ENCODE measurements around the gene VAC14. TPM values are rescaled to one million over a fixed set of nuclear protein-coding genes. Genes with fewer than 3 reads are reported as not detected.

Gene VAC14
- total and polyA plus RNA-seq, 8 donors, result 14.9 to 90.6 (median 39.3) TPM

DNA sequence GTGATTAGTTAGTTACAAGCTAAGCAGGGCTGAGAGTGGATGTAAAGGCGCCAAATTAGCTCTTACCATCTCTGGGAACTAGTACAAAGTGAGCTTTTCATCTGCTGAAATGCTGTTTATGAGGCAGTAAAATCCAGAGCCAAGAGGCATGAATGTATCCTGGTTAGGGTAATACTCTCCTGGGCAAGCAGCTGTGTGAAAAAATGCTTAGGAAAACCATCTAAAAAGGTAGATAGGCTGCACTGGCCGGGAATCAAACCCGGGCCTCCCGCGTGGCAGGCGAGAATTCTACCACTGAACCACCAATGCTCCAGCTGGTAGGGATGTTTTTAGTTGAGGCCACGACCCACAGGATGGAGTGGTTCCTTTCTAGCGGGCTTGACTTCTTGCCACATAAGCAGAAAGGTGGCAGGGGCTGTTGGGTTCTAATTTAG, 23.0 kb downstream of the VAC14 start:
- Histone ChIP-seq H3K4me3 (no peak overlapping the region), H3K4me1 (no peaks in the 10 kb centered on the region), H3K27me3 (no peaks in the 10 kb centered on the region), H3K9me3 (peaks cover 0 to 7% (median 0%) of the 10 kb centered on the region in 4 donors), H3K36me3 (peaks cover 32 to 97% (median 84%) of the 10 kb centered on the region in 4 donors), H3K27ac (no peak overlapping the region)
- intact Hi-C loops (cut with DNase I; ENCODE audit: low total_unique reads), result no loop called here
- TF ChIP-seq, protein P1, sequence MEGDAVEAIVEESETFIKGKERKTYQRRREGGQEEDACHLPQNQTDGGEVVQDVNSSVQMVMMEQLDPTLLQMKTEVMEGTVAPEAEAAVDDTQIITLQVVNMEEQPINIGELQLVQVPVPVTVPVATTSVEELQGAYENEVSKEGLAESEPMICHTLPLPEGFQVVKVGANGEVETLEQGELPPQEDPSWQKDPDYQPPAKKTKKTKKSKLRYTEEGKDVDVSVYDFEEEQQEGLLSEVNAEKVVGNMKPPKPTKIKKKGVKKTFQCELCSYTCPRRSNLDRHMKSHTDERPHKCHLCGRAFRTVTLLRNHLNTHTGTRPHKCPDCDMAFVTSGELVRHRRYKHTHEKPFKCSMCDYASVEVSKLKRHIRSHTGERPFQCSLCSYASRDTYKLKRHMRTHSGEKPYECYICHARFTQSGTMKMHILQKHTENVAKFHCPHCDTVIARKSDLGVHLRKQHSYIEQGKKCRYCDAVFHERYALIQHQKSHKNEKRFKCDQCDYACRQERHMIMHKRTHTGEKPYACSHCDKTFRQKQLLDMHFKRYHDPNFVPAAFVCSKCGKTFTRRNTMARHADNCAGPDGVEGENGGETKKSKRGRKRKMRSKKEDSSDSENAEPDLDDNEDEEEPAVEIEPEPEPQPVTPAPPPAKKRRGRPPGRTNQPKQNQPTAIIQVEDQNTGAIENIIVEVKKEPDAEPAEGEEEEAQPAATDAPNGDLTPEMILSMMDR (IDR thresholded peaks at IDR 0.05), result no peak
- TF ChIP-seq EP300 (IDR thresholded peaks at IDR 0.05) (no peak), POLR2A (IDR thresholded peaks at IDR 0.05) (no peak)
- WGBS, 5 donors, result 73 to 93% (median 90%) methylated on average over 8 of the region's 8 CpGs
- DNase-seq, result no peak

DNA sequence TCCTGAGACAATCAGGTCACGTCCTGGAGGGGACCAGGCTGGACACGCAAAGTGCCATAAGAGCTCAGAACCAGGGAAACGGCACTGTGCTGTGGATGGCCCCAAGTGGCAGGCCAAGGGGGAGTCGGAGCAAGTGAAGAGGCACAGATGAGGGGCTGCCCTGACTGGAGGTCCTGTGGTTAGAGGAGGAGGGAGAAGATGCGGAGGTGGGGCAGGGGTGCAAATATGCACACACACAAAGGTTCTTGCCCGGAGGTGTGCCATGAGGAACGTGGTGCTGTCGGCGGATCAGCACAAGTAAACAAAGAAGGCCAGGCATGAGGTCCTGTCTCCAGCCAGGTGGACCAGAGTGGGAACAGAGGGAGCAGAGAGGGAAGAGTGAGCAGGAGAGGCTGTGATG, 23.5 kb downstream of the VAC14 start:
- 86 to 93% (median 88%) methylated on average over 9 of the region's 9 CpGs for WGBS, 5 donors
- intact Hi-C loops (cut with DNase I; ENCODE audit: low total_unique reads), result no loop called here
- H3K36me3 ChIP-seq, result peaks cover 28 to 97% (median 83%) of the 10 kb centered on the region in 4 donors
- TF ChIP-seq POLR2AphosphoS5 (IDR thresholded peaks at IDR 0.05) (no peak), POLR2A (IDR thresholded peaks at IDR 0.05) (no peak), EP300 (IDR thresholded peaks at IDR 0.05) (no peak)
- TF ChIP-seq, protein P1 (IDR thresholded peaks at IDR 0.05), result no peak
- no peaks in the 10 kb centered on the region for H3K27me3 ChIP-seq
- H3K27ac ChIP-seq, result no peak overlapping the region
- H3K9me3 ChIP-seq, result peaks cover 0 to 7% (median 0%) of the 10 kb centered on the region in 4 donors
- H3K4me3 ChIP-seq, result no peak overlapping the region
- DNase-seq, result no peak
- H3K4me1 ChIP-seq, result no peaks in the 10 kb centered on the region

DNA sequence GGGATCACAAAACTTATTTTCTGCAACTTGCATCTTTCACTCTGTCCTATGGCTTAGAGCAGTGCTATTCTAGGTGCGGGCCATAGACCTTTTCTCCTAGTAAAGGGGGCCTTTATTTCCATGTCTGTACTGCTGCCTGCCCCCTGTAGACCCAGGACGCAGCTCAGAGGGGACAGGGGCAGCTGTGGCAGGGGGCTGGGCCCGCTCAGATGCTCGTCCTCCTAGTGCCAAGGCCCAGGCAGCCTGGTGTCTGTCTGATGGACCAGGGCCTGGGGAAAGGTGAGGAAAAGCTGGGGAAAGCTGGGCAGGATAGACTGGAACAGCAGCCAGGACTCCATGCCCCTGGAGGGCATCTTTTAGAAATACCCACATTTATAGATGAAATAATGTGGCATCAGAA, 25.6 kb downstream of the VAC14 start:
- no peak for DNase-seq
- H3K4me3 ChIP-seq, result no peak overlapping the region
- H3K4me1 ChIP-seq, result peaks cover 0 to 8% (median 4%) of the 10 kb centered on the region in 4 donors
- peaks cover 15 to 95% (median 78%) of the 10 kb centered on the region in 4 donors for H3K36me3 ChIP-seq
- no peak overlapping the region for H3K27ac ChIP-seq
- intact Hi-C loops (cut with DNase I; ENCODE audit: low total_unique reads), result no loop called here
- WGBS, 5 donors, result 94 to 98% (median 96%) methylated on average over 4 of the region's 4 CpGs
- no peaks in the 10 kb centered on the region for H3K9me3 ChIP-seq
- H3K27me3 ChIP-seq, result no peaks in the 10 kb centered on the region
- TF ChIP-seq, protein P1 (IDR thresholded peaks at IDR 0.05), result no peak
- TF ChIP-seq POLR2A (IDR thresholded peaks at IDR 0.05), result no peak
- TF ChIP-seq EP300 (IDR thresholded peaks at IDR 0.05), result no peak
- TF ChIP-seq POLR2AphosphoS5 (IDR thresholded peaks at IDR 0.05), result no peak

DNA sequence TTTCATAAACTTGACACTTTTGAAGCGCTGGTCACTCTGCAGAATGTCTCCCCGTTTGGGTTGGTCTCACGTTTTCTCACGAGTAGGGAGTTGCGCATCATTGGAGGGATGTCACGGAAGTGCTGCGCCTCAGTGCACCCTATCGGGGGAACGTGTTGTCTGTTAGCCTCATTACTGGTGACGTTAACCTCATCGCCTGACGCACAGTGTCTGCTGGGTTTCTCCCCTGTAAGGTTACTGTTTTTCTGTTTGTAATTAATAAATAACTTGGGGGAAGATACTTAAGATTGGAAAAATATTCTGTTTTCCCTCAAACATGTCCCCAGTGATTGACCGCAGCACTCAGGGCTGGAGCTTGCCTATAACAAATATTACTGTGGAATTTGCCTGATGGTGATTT, 26.7 kb downstream of the VAC14 start:
- peaks cover 7 to 95% (median 76%) of the 10 kb centered on the region in 4 donors for H3K36me3 ChIP-seq
- intact Hi-C loops (cut with DNase I; ENCODE audit: low total_unique reads), result no loop called here
- no peaks in the 10 kb centered on the region for H3K27me3 ChIP-seq
- H3K27ac ChIP-seq, result no peak overlapping the region
- H3K4me3 ChIP-seq, result no peak overlapping the region
- TF ChIP-seq EP300 (IDR thresholded peaks at IDR 0.05) (no peak), POLR2AphosphoS5 (IDR thresholded peaks at IDR 0.05) (no peak), POLR2A (IDR thresholded peaks at IDR 0.05) (no peak)
- TF ChIP-seq, protein P1 (IDR thresholded peaks at IDR 0.05), result no peak
- H3K4me1 ChIP-seq, result peaks cover 0 to 8% (median 4%) of the 10 kb centered on the region in 4 donors
- H3K9me3 ChIP-seq, result no peaks in the 10 kb centered on the region
- WGBS, 5 donors, result 91 to 95% (median 95%) methylated on average over 13 of the region's 13 CpGs
- DNase-seq, result no peak

Measured in stomach (tissue), 9 donors.